ENCODE results near the gene AASDHPPT.

The AASDHPPT gene

DNA sequence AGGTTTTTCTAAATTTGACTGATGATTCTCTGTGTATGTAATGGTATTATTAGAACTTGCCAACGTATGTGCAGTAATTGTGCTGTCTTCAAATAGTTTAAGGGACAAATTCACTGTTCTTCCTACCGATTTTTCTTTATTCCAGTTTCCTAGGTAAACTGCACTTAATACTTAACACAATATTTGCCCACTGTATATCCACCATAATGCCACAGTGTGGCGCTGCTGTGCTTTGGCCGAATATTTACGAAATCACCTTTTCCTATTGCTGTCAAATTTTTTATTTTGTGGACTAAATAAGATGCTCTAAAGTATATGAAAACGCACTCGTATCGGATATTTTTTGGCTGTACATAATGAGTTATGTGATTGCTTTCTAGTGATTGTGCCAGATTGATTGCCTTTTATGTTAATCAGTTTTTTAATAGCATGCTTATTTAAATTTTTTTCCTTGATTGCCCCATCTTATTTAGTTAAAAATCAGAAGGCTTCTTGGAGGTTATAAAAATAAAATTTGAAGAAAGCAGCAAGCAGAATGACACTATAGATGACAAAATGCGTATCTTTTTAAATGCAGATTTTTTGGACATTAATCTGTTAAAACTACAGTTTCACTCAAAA is 10.5 kb downstream of the AASDHPPT start:
- peak; percentile 35 to 71 for DNase-seq

DNA sequence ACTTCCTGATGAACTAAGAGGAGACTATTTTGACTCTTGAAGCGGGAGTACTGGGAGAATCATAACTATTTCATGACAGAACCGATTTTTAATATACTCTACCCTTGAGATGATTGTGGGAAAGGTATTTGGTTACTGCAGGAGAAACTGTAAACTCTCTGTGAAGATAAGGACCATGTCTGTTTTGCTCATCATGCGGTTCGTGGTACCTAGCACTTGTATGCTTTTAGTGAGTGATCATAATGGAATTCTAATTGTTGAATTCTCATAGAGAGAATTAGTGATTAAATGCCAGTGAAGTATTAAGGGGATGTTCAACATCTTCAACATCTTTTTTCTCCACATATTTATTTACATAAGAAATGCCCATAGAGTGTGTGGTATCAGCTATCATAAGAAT is 11.4 kb downstream of the AASDHPPT start:
- no peak for DNase-seq

DNA sequence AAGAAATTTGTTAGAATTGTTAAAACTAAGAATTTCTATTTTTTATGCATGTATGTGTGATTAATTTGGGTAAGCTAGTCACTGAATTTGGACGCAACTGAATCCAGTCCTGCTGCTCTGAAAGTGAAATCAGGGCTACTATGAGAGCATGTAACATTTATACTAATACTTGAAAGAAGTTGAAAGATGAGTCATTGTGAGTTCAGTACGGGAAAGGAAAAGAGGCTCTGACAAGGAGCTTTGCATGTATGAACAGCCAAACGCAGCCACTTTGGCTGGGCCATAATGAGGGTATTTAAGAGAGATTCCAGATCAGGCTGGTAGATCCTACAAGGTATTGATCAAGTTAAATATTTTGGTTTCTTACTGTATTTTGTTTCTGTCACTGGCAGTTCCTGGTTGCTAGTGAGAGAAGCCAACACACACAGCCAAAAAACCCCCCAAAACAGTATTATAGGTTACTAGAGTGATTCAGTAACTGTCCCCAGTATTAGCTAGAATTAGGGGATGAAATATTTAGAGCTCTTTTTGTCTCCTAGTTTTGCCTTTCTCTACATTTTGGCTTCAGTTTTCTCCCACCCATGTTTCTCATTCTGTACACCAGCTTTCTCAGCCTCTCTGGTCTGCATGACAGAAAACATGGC is 14.1 kb downstream of the AASDHPPT start:
- DNase-seq = no peak

DNA sequence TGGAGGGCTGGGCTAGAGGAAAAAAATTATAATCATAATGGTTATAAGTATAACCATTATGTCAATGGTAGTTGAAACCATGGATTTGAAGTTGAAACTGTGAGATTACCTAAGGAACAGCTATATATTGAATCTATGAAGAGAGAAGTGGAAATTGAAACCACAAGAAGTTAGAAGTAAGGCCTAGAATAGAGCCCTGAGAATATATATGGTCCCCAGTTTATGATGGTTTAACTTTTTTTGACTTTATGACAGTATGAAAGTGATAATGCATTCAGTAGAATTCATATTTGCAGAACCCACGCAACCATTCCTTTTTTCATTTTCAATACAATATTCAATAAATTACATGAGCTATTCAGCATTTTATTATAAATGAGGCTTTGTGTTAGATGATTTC is 15.0 kb downstream of the AASDHPPT start:
- no peak for DNase-seq

- DNase-seq = no peak
Observed at GRCh38 chr11:106098893-106099553, 21.6 kb downstream of the AASDHPPT start.

DNA sequence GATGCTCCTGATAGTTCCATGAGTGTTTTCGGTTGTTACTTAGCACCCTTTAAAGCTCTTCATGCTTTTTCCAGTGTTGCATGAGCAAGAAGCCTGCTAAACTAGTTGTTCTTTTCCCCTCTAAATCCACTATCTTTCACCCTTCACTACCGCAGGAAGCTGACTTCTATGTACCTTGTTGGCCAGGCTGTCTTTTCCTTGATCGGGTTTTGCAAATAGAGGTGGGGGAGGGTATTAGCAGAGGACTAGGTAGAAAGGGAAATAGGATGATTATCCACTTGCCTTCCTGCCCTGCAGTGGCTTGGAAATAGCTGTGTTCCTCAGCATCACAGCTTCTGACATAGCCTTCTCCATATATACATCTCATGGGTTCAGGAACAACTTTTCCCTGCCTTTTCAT is 23.9 kb downstream of the AASDHPPT start:
- no peak for DNase-seq

- no peak for DNase-seq
Observed at GRCh38 chr11:106101819-106102218, 24.4 kb downstream of the AASDHPPT start.

DNA sequence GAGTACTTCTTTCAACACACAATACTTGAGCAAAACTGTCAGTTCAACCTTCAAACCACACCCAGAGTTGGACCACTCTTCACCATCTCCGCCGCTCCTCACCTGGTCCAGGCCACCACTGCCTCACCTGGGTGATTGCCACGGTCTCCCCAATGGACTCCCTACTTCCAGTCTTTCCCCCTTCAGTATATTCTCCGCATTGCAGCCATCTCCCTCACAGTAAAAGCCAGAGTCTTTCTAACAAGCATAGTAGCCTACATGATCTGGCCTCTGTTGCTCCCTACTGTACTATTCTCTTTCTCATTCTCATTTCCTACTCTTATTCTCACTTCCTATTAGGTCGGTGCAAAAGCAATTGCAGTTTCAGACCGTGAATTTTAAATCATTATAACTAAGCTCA is 28.5 kb downstream of the AASDHPPT start:
- no peak for DNase-seq

GRCh38 chr11:106121570-106122320 is 44.3 kb downstream of the AASDHPPT start:
- no peak for DNase-seq

- no peak for DNase-seq
Observed at GRCh38 chr11:106127604-106128003, 50.1 kb downstream of the AASDHPPT start.

DNA sequence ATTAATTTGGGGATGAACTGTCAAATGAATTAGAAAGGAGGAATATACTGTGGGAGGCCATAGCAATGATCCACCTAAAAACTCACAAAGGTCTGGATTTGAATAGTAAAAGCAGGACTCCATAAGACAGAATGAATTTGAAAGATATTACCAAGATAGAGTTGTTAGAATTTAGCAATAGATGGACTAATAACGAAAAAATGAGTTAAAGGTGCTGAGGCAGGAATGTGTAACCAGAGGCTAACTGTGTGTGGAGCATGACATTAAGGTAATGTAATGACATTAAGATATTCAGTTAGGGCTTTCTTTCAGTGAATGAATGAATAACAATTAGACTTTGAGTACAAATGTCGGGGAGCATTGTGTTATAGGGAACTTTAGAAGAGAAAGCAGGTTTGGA is 51.3 kb downstream of the AASDHPPT start:
- DNase-seq = no peak

DNA sequence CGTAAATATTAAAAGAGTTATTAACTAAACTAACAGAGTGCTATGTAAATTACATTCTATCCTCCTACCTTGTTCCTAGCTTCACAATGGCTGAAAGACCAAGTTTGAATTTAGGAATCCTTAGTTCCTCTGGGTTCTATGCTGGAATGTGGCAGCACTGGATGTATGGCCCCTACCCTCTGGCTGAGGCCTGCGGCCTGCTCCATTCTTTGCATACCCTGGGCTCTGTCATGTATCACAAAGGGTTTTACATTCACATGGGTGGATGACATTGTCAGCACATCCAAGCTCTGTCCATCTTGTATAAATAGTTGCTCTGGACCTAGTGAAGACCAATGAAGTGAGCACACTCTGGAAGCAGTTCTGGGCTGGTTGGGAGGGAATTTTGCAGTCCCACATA is 54.5 kb downstream of the AASDHPPT start:
- no peak for DNase-seq

GRCh38 chr11:106132582-106133354 is 55.3 kb downstream of the AASDHPPT start:
- no peak for DNase-seq

DNA sequence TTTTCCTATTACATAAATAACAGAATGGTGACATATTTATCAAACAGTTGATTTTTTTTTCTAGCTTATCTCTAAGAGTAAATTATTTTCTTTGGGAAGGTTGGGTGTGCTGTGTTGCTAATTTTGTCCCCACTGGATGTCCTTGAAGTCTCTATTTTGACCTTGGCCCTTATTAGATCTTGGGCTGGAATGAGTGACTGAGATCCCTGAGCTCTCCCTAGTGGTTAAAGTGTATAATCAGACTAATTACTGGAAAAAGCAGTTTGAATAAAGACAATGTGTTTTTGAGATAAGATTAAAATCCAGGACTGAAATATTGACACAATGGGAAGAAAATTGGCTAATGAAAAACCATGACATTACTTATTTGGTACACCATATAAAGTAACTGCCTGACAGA is 56.1 kb downstream of the AASDHPPT start:
- DNase-seq = no peak

- DNase-seq = no peak
Observed at GRCh38 chr11:106137061-106137460, 59.6 kb downstream of the AASDHPPT start.

DNA sequence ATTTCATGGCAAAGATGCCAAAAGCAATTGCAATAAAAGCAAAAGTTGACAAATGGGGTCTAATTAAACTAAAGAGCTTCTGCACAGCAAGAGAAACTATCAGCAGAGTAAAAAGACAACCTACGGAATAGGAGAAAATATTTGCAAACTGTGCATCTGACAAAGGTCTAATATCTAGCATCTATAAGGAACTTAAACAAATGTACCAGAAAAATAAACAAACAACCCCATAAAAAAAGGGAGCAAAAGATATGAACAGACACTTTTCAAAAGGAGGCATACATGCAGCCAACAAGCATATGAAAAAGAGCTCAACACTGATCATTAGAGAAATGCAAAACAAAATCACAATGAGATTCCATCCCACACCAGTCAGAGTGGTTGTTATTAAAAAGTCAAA is 60.3 kb downstream of the AASDHPPT start:
- DNase-seq = no peak

Data from NCI-H446 (cell line).